WTC11 (cell line): Measurements from ENCODE around the gene CC2D1A.

Source experiments
- ATF2 ChIP-seq: sonication (generic); formaldehyde crosslinking; IDR thresholded peaks from 2 replicates; pipeline ENCODE4 v1.8.1; 2022; ENCODE audit warnings: low read depth, missing genetic modification reagents, borderline replicate concordance
- CTCF ChIP-seq: fragments of 200-600 bp; IDR thresholded peaks from 2 replicates; pipeline ENCODE4 v1.8.0; 2022; ENCODE audit warnings: antibody characterized with exemption
- E2F1 ChIP-seq: sonication (generic); formaldehyde crosslinking; IDR thresholded peaks from 2 replicates; pipeline ENCODE4 v1.8.0; 2022; ENCODE audit warnings: mild to moderate bottlenecking, missing genetic modification reagents
- ESRRA ChIP-seq: sonication (generic); formaldehyde crosslinking; IDR thresholded peaks from 2 replicates; pipeline ENCODE4 v1.8.1; 2022; ENCODE audit warnings: mild to moderate bottlenecking, missing genetic modification reagents, borderline replicate concordance
- GTF2I ChIP-seq: fragments of 250-450 bp; sonication (Bioruptor Pico); conservative IDR thresholded peaks from 2 replicates; pipeline ENCODE4 v1.4.0; 2021; ENCODE audit warnings: mild to moderate bottlenecking
- MAX ChIP-seq: sonication (generic); formaldehyde crosslinking; IDR thresholded peaks from 2 replicates; pipeline ENCODE4 v1.8.0; 2022; ENCODE audit warnings: mild to moderate bottlenecking, missing genetic modification reagents
- NFYB ChIP-seq: sonication (generic); formaldehyde crosslinking; conservative IDR thresholded peaks from 2 replicates; pipeline ENCODE4 v1.8.0; 2022; ENCODE audit warnings: low read depth, missing genetic modification reagents
- SP1 ChIP-seq: sonication (generic); formaldehyde crosslinking; conservative IDR thresholded peaks from 2 replicates; pipeline ENCODE4 v1.8.1; 2022; ENCODE audit warnings: missing genetic modification reagents
- STAT6 ChIP-seq: sonication (generic); formaldehyde crosslinking; conservative IDR thresholded peaks from 2 replicates; pipeline ENCODE4 v1.8.1; 2023; ENCODE audit warnings: mild to moderate bottlenecking, low read depth, missing genetic modification reagents, moderate library complexity
- TEAD1 ChIP-seq: sonication (generic); formaldehyde crosslinking; IDR thresholded peaks from 2 replicates; pipeline ENCODE4 v1.8.0; 2022; ENCODE audit warnings: mild to moderate bottlenecking, missing genetic modification reagents
- USF1 ChIP-seq: sonication (generic); formaldehyde crosslinking; IDR thresholded peaks from 2 replicates; pipeline ENCODE4 v1.8.0; 2022; ENCODE audit warnings: mild to moderate bottlenecking, missing genetic modification reagents
- ZNF138 ChIP-seq: sonication (generic); formaldehyde crosslinking; conservative IDR thresholded peaks from 2 replicates; pipeline ENCODE4 v1.8.1; 2022; ENCODE audit warnings: mild to moderate bottlenecking, moderate library complexity, missing genetic modification reagents
- ZNF232 ChIP-seq: sonication (generic); formaldehyde crosslinking; IDR thresholded peaks from 2 replicates; pipeline ENCODE4 v1.8.0; 2022; ENCODE audit warnings: mild to moderate bottlenecking, missing genetic modification reagents
- ZNF512 ChIP-seq: sonication (generic); formaldehyde crosslinking; IDR thresholded peaks from 2 replicates; pipeline ENCODE4 v1.8.1; 2022; ENCODE audit warnings: missing genetic modification reagents, borderline replicate concordance

- no peak for TF ChIP-seq ESRRA (CRISPR knock-in tag)
- TF ChIP-seq CTCF, result no peak
- no peak for TF ChIP-seq TEAD1 (CRISPR knock-in tag)
- no peak for TF ChIP-seq ZNF232 (CRISPR knock-in tag)
- no peak for TF ChIP-seq MAX
- TF ChIP-seq SP1 (CRISPR knock-in tag), result no peak
- TF ChIP-seq ZNF512, result no peak
- TF ChIP-seq GTF2I, result no peak
- TF ChIP-seq STAT6 (CRISPR knock-in tag), result no peak
- TF ChIP-seq NFYB (CRISPR knock-in tag), result no peak
- no peak for TF ChIP-seq ATF2
- no peak for TF ChIP-seq USF1
- TF ChIP-seq ZNF138, result no peak
- TF ChIP-seq E2F1, result no peak
Observed at GRCh38 chr19:13865571-13866462, 40.2 kb upstream of the CC2D1A start.
